Right lobe of liver (tissue), 6 donors: ENCODE measurements around the gene ENO3. TPM values are rescaled to one million over a fixed set of nuclear protein-coding genes. Genes with fewer than 3 reads are reported as not detected.

ENCODE experiments used
- ATAC-seq, 4 donors: fragments of 200-7000 bp; cut with Tn5 transposase; one replicate each; pipeline ENCODE4 v1.9.1; 2020; ENCODE audit warnings: mild to moderate bottlenecking in 4 of 4, moderate library complexity in 4 of 4
- DNase-seq, 3 donors: peaks; one replicate each; pipeline ENCODE4 v3.0.0-alpha.2; 2020
- H3K27ac ChIP-seq, 3 donors: fragments of 200-600 bp; one replicate each; pipeline ENCODE4 v1.8.0; 2022
- H3K27me3 ChIP-seq, 2 donors: fragments of 200-600 bp; one replicate each; pipeline ENCODE4 v1.8.0; 2022
- H3K36me3 ChIP-seq, 4 donors: fragments of 200-600 bp; sonication (generic) in 1 of 4; one replicate each; pipeline versions ENCODE4 v1.5.1 to v1.8.0; 2017 to 2022; ENCODE audit warnings: control low read depth in 1 of 4
- H3K4me1 ChIP-seq, 4 donors: fragments of 200-600 bp; sonication (generic) in 1 of 4; one replicate each; pipeline versions ENCODE4 v1.5.1 to v1.8.0; 2017 to 2022; ENCODE audit warnings: control low read depth in 1 of 4
- H3K4me3 ChIP-seq, 3 donors: fragments of 200-600 bp; one replicate each; pipeline ENCODE4 v1.8.0; 2022
- H3K9me3 ChIP-seq, 4 donors: fragments of 200-600 bp; sonication (generic) in 1 of 4; one replicate each; pipeline versions ENCODE4 v1.5.1 to v1.8.0; 2017 to 2022; ENCODE audit warnings: control low read depth in 1 of 4
- POLR2A ChIP-seq: fragments of 450-650 bp; IDR thresholded peaks from one replicate; pipeline ENCODE4 v1.6.1; 2017; ENCODE audit warnings: antibody characterized with exemption, mild to moderate bottlenecking
- WGBS: methylation state at CpG from one replicate; pipeline ENCODE4 v1.1.6; 2018; ENCODE audit warnings: low coverage, low lambda C conversion rate; ENCODE audit not compliant: insufficient coverage; ENCODE audit errors: missing lambda C conversion rate; 5-methylcytosine and 5-hydroxymethylcytosine counted together
- intact Hi-C, 2 donors: fragments of 100-400 bp; cut with DNase I; formaldehyde crosslinking; loops; one replicate each; pipeline versions ENCODE4 v1.11.2 to v1.14.1; 2022
- total RNA-seq, 6 experiments: library from RNA; depleted of rRNA in 2 of 6; stranded (reverse); fragments of >200 nt in 2 of 6; fragmentation: NEBNext Ultra II Directional in 3 of 6; extraction: Animal tissue kit (Norgen Biotek cat#: 25700) in 3 of 6; gene quantifications; one replicate each; pipeline versions ENCODE4 v1.1.0 to v1.2.4, GENCODE V29; 2016 to 2023
- TF ChIP-seq, protein P1 (sequence below), 4 donors: fragments of 200-600 bp in 3 of 4; fragments of 450-650 bp in 1 of 4; IDR thresholded peaks; one replicate each; pipeline versions ENCODE4 v1.5.1 to v1.8.0; 2016 to 2022; ENCODE audit warnings: antibody characterized with exemption in 4 of 4, mild to moderate bottlenecking in 2 of 4
- donor health status: DM: no; HTN: yes; CAD: no.
- donor health status: DM: no; HTN: no; CAD: no.
- donor health status: DM: no; HTN: no; CAD: no.
- donor health status: DM: no; HTN: yes; CAD: no.
- donor health status: DM: no; HTN: yes; CAD: no.

Gene ENO3
- total RNA-seq, 6 experiments from 2014 or later: 54.7 to 69.8 (median 58.7) TPM

DNA sequence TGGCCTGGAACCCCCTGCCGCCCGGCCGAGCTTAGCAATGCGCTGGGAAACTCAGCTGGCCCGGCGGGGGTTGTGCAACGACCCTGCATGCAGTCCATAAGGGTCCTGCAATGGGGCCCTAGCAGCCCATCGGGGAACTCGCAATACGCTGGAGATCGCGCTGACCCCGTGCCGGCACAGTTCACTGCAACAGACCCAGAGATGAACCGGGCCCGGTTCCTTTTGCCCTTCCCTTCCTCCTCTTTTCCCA, 11.4 kb upstream of the ENO3 start:
- Histone ChIP-seq H3K4me3 (peak overlapping the region; percentile 83 to 95 (median 87)), H3K9me3 (no peaks in the 10 kb centered on the region), H3K27ac (peak overlapping the region; percentile 77 to 93 (median 83)), H3K4me1 (peaks cover 0 to 28% (median 14%) of the 10 kb centered on the region in 4 donors), H3K36me3 (peaks cover 0 to 35% (median 5%) of the 10 kb centered on the region in 4 donors), H3K27me3 (no peaks in the 10 kb centered on the region)
- WGBS: 0% methylated on average over 6 of the region's 16 CpGs
- TF ChIP-seq POLR2A: no peak
- TF ChIP-seq, protein P1, sequence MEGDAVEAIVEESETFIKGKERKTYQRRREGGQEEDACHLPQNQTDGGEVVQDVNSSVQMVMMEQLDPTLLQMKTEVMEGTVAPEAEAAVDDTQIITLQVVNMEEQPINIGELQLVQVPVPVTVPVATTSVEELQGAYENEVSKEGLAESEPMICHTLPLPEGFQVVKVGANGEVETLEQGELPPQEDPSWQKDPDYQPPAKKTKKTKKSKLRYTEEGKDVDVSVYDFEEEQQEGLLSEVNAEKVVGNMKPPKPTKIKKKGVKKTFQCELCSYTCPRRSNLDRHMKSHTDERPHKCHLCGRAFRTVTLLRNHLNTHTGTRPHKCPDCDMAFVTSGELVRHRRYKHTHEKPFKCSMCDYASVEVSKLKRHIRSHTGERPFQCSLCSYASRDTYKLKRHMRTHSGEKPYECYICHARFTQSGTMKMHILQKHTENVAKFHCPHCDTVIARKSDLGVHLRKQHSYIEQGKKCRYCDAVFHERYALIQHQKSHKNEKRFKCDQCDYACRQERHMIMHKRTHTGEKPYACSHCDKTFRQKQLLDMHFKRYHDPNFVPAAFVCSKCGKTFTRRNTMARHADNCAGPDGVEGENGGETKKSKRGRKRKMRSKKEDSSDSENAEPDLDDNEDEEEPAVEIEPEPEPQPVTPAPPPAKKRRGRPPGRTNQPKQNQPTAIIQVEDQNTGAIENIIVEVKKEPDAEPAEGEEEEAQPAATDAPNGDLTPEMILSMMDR (IDR thresholded peaks at IDR 0.05): no peak
- peak in 2 of 4 donors; percentile 0 to 3 for ATAC-seq
- intact Hi-C loops: no loop called here
- DNase-seq: peak in 1 of 3 donors; percentile 53

DNA sequence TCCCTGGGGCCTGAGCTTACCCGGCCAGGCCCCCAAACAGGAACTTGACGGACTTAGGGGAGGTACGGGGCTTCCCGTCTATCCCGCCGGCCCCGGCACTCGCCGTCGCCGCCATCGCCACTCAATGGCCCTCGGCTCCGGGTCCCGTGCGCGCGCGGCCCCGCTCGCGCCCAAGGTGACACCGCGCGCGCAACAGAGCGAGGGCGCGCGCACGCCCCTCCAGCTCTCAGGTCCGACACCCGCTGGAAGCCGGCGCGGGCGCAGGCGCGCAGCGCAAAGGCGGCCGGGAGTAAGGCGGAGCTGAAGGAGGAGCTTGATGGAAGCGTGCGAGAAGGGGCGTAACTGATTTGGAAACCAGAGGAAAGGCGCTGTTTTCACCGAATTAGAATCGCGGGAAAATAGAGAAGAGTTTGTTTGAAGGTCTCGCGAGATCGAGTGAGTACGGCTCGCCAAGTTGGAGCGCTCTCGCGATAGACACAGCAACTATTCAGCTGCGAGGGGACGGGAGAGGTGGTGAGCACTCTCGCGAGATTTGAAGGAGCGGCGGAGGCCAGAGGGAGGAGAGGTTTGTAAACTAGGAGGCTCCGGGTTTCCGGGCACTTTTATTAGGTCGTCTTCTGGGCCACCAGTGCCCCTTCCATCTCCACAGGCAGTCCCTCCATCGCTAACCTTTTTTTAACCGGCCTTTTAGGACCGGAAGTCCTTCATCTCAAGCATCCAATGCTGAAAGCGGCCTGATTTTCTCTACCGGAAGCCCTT, 10.9 kb upstream of the ENO3 start, which contains the start of the genes RNF167 and SLC25A11:
Gene RNF167 (plus strand): TSS at position 473 of the 759 bp plus-strand sequence. CDS start 642 bp downstream, outside the sequence.
Gene SLC25A11 (minus strand): TSS at position 251 of the 759 bp plus-strand sequence. CDS start 136 bp downstream, at position 115.
- ATAC-seq (peak; percentile 87 to 94 (median 90)), DNase-seq (peak; percentile 94 to 97 (median 96))
- under 1% methylated on average over 56 of the region's 72 CpGs for WGBS
- Histone ChIP-seq H3K4me1 (peaks cover 0 to 24% (median 11%) of the 10 kb centered on the region in 4 donors), H3K4me3 (peak within 1 kb of the TSS; percentile 83 to 95 (median 87)), H3K36me3 (peaks cover 0 to 37% (median 8%) of the 10 kb centered on the region in 4 donors), H3K27ac (peak within 1 kb of the TSS; percentile 77 to 93 (median 83)), H3K9me3 (no peaks in the 10 kb centered on the region), H3K27me3 (no peaks in the 10 kb centered on the region)
- TF ChIP-seq POLR2A: peak; percentile 67
- TF ChIP-seq, protein P1 (IDR thresholded peaks at IDR 0.05): no peak
- intact Hi-C loops: no loop called here

DNA sequence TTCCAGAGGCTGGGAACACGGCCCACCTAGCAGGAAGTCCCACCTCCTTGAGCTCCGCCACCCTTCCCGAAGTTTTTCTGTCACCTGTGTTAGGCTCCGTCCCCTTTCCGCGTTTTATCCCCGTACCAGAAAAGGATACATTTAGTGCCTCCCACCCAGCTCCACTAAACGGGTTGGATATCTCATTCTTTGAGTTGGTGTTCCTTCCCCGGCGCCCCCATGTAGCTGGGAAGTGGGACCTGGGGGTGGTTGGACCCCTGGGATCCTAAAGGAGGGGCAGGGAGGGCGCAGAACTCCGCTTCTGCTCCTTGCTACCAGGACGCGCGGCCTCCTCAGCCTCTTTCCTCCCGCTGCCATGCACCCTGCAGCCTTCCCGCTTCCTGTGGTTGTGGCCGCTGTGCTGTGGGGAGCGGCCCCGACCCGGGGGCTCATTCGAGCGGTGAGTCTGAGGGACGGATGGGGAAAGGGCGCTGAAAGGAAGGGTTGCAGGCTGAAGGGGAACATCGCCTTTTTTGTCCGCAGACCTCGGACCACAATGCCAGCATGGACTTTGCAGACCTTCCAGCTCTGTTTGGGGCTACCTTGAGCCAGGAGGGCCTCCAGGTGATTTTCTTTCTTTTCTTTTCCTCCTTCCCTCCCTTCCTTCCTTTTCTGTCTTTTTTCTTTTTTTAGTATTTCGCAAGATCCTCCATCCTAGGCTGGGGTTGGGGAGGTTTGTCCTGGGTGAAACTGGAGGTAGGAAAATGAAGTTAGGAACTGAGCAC, 10.2 kb upstream of the ENO3 start:
- WGBS: 1% methylated on average over 15 of the region's 29 CpGs
- ATAC-seq: peak; percentile 68 to 79 (median 70)
- TF ChIP-seq POLR2A: no peak
- TF ChIP-seq, protein P1 (IDR thresholded peaks at IDR 0.05): no peak
- Histone ChIP-seq H3K4me1 (peaks cover 0 to 31% (median 11%) of the 10 kb centered on the region in 4 donors), H3K27me3 (no peaks in the 10 kb centered on the region), H3K27ac (peak overlapping the region; percentile 70 to 93 (median 83)), H3K9me3 (no peaks in the 10 kb centered on the region), H3K4me3 (peak overlapping the region; percentile 83 to 95 (median 87)), H3K36me3 (peaks cover 0 to 45% (median 9%) of the 10 kb centered on the region in 4 donors)
- peak in 2 of 3 donors; percentile 79 to 88 for DNase-seq
- intact Hi-C loops: no loop called here

DNA sequence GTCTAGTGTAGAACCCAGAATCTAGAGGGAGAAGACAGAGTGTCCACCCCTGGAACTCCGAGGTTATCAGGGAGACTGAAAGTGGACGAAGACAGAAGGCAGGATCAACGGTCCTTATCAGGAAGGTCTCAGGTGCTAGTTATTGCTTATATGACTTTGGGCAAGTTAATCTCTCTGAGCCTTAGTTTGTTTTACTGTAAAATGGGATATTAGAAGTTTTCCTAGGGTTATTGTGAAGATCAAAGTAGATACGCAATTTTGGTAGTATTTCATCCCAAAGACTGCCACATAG, 9.7 kb upstream of the ENO3 start:
- Histone ChIP-seq H3K4me3 (peak overlapping the region; percentile 83 to 95 (median 87)), H3K27me3 (no peaks in the 10 kb centered on the region), H3K9me3 (no peaks in the 10 kb centered on the region), H3K36me3 (peaks cover 0 to 50% (median 9%) of the 10 kb centered on the region in 4 donors), H3K27ac (peak overlapping the region in 2 of 3 donors; percentile 70 to 83), H3K4me1 (peaks cover 0 to 36% (median 11%) of the 10 kb centered on the region in 4 donors)
- DNase-seq (no peak), ATAC-seq (no peak)
- no peak for TF ChIP-seq POLR2A
- TF ChIP-seq, protein P1 (IDR thresholded peaks at IDR 0.05): no peak
- 23% methylated on average over 4 of the region's 4 CpGs for WGBS
- intact Hi-C loops: no loop called here
